Measurements from ENCODE around the gene SLTM.
A peak's percentile ranks its signal among the peaks of the same experiment; 100 is the strongest.
"Not testable (repeated sequence)": the region's sequence is repeated elsewhere in the genome, so short reads cannot be mapped to it uniquely, and the experiment has no call there.

Gene SLTM

GRCh38 chr15:58952751-58953150, 19.3 kb upstream of the SLTM start:
- no peak for DNase-seq (ENCODE audit: low read depth in 1 of 2, low spot score in 1 of 2)
- no peak for TF ChIP-seq JUND (IDR thresholded peaks at IDR 0.05; ENCODE audit: low read depth)
- in situ Hi-C loops (cut with HindIII; ENCODE audit: low pct_unique_long_range_greater_than_20kb, low sequenced_read_pairs), result no loop called here

GRCh38 chr15:58951388-58952007, 18.0 kb upstream of the SLTM start:
- TF ChIP-seq JUND (IDR thresholded peaks at IDR 0.05; ENCODE audit: low read depth), result no peak
- peak in 1 of 2 experiments; percentile 72 for DNase-seq (ENCODE audit: low read depth in 1 of 2, low spot score in 1 of 2)
- in situ Hi-C loops (cut with HindIII; ENCODE audit: low pct_unique_long_range_greater_than_20kb, low sequenced_read_pairs), result no loop called here

- in situ Hi-C loops (cut with HindIII; ENCODE audit: low pct_unique_long_range_greater_than_20kb, low sequenced_read_pairs), result no loop called here
- no peak for DNase-seq (ENCODE audit: low read depth in 1 of 2, low spot score in 1 of 2)
- no peak for TF ChIP-seq JUND (IDR thresholded peaks at IDR 0.05; ENCODE audit: low read depth)
Observed at GRCh38 chr15:58947179-58947578, 13.7 kb upstream of the SLTM start.

- DNase-seq (ENCODE audit: low read depth in 1 of 2, low spot score in 1 of 2); in situ Hi-C loops (cut with HindIII; ENCODE audit: low pct_unique_long_range_greater_than_20kb, low sequenced_read_pairs): not testable (repeated sequence)
Observed at GRCh38 chr15:58934974-58935373, 1.5 kb upstream of the SLTM start.

GRCh38 chr15:58934521-58934920, 1.0 kb upstream of the SLTM start:
- TF ChIP-seq JUND (IDR thresholded peaks at IDR 0.05; ENCODE audit: low read depth), result no peak
- in situ Hi-C loops (cut with HindIII; ENCODE audit: low pct_unique_long_range_greater_than_20kb, low sequenced_read_pairs), result no loop called here
- DNase-seq (ENCODE audit: low read depth in 1 of 2, low spot score in 1 of 2), result no peak

GRCh38 chr15:58934114-58934447, 602 bp upstream of the SLTM start:
- DNase-seq (ENCODE audit: low read depth in 1 of 2, low spot score in 1 of 2), result peak in 1 of 2 experiments; percentile 9
- in situ Hi-C loops (cut with HindIII; ENCODE audit: low pct_unique_long_range_greater_than_20kb, low sequenced_read_pairs), result no loop called here
- no peak for TF ChIP-seq JUND (IDR thresholded peaks at IDR 0.05; ENCODE audit: low read depth)

- in situ Hi-C loops (cut with HindIII; ENCODE audit: low pct_unique_long_range_greater_than_20kb, low sequenced_read_pairs), result no loop called here
- DNase-seq (ENCODE audit: low read depth in 1 of 2, low spot score in 1 of 2), result peak; percentile 6 to 44
- no peak for TF ChIP-seq JUND (IDR thresholded peaks at IDR 0.05; ENCODE audit: low read depth)
Observed at GRCh38 chr15:58932710-58933280, 684 bp downstream of the SLTM start.

GRCh38 chr15:58931987-58932588, 1.4 kb downstream of the SLTM start:
- in situ Hi-C loops (cut with HindIII; ENCODE audit: low pct_unique_long_range_greater_than_20kb, low sequenced_read_pairs), result no loop called here
- peak; percentile 35 to 52 for DNase-seq (ENCODE audit: low read depth in 1 of 2, low spot score in 1 of 2)
- no peak for TF ChIP-seq JUND (IDR thresholded peaks at IDR 0.05; ENCODE audit: low read depth)

- in situ Hi-C loops (cut with HindIII; ENCODE audit: low pct_unique_long_range_greater_than_20kb, low sequenced_read_pairs), result no loop called here
- no peak for DNase-seq (ENCODE audit: low read depth in 1 of 2, low spot score in 1 of 2)
- no peak for TF ChIP-seq JUND (IDR thresholded peaks at IDR 0.05; ENCODE audit: low read depth)
Observed at GRCh38 chr15:58929891-58930416, 3.5 kb downstream of the SLTM start.

GRCh38 chr15:58926823-58927222, 6.7 kb downstream of the SLTM start:
- no peak for DNase-seq (ENCODE audit: low read depth in 1 of 2, low spot score in 1 of 2)
- in situ Hi-C loops (cut with HindIII; ENCODE audit: low pct_unique_long_range_greater_than_20kb, low sequenced_read_pairs), result no loop called here
- TF ChIP-seq JUND (IDR thresholded peaks at IDR 0.05; ENCODE audit: low read depth), result no peak

GRCh38 chr15:58924327-58924726, 9.2 kb downstream of the SLTM start:
- no peak for TF ChIP-seq JUND (IDR thresholded peaks at IDR 0.05; ENCODE audit: low read depth)
- DNase-seq (ENCODE audit: low read depth in 1 of 2, low spot score in 1 of 2), result no peak
- in situ Hi-C loops (cut with HindIII; ENCODE audit: low pct_unique_long_range_greater_than_20kb, low sequenced_read_pairs), result no loop called here

- no peak for DNase-seq (ENCODE audit: low read depth in 1 of 2, low spot score in 1 of 2)
- in situ Hi-C loops (cut with HindIII; ENCODE audit: low pct_unique_long_range_greater_than_20kb, low sequenced_read_pairs), result no loop called here
- no peak for TF ChIP-seq JUND (IDR thresholded peaks at IDR 0.05; ENCODE audit: low read depth)
Observed at GRCh38 chr15:58923696-58924300, 9.7 kb downstream of the SLTM start.

GRCh38 chr15:58923284-58923683, 10.2 kb downstream of the SLTM start:
- no peak for DNase-seq (ENCODE audit: low read depth in 1 of 2, low spot score in 1 of 2)
- no peak for TF ChIP-seq JUND (IDR thresholded peaks at IDR 0.05; ENCODE audit: low read depth)
- in situ Hi-C loops (cut with HindIII; ENCODE audit: low pct_unique_long_range_greater_than_20kb, low sequenced_read_pairs), result no loop called here
